K562 (cell line): ENCODE results near the gene ACOT7. TPM values are rescaled to one million over a fixed set of nuclear protein-coding genes. Genes with fewer than 3 reads are reported as not detected.

Source experiments
- ATAC-seq: fragments of 200-7000 bp; cut with Tn5 transposase; 3 replicates; pipeline ENCODE4 v1.9.1; 2020; ENCODE audit warnings: moderate library complexity
- BruUV-seq: library from RNA; stranded (reverse); fragments of 400-500 nt; replicated peaks from 2 replicates; lab custom pipeline; 2021; lab: Mats Ljungman, UMichigan
- CTCF ChIA-PET: fragments of 300-600 bp; formaldehyde crosslinking; extraction: SDS; loops from one replicate; lab custom pipeline; 2021; ENCODE audit warnings: low intra/inter-chr PET ratio; lab: Yijun Ruan, JAX
- POLR2A ChIA-PET: fragments of 300-600, 350-650 bp; sonication (Branson Sonifier 250); formaldehyde crosslinking; extraction: SDS; loops from one replicate; lab custom pipeline; 2021; ENCODE audit warnings: antibody characterized with exemption, inconsistent platforms; lab: Yijun Ruan, JAX
- DNase-seq, 4 experiments: peaks; one replicate each; pipeline versions ENCODE4 v3.0.0 to v3.0.0-alpha.2; 2011 to 2018; ENCODE audit warnings: low spot score in 3 of 4, mixed read lengths in 3 of 4; ENCODE audit errors: extremely low read depth in 1 of 4
- FAIRE-seq: peaks from 2 replicates; lab custom pipeline; 2011; peaks lifted over from hg19 to GRCh38; lab: Jason Lieb, UNC
- H2AFZ ChIP-seq: 2 replicates; pipeline ENCODE4 v1.6.0; 2011; ENCODE audit warnings: low read depth, low read length, control low read depth, inconsistent platforms
- H3K27ac ChIP-seq: fragments of 200-600 bp; 3 replicates; pipeline ENCODE4 v1.8.0; 2011; ENCODE audit warnings: low read depth, mild to moderate bottlenecking, control low read depth, inconsistent platforms, low read length, moderate library complexity, mixed read lengths; ENCODE audit errors: extremely low read depth
- H3K27me3 ChIP-seq, 2 experiments: fragments of 300-600 bp in 1 of 2; 2 replicates in 1 of 2; 3 replicates in 1 of 2; pipeline versions ENCODE4 v1.6.0 to v1.8.0; 2011; ENCODE audit warnings: inconsistent platforms in 2 of 2, low read length in 2 of 2, mild to moderate bottlenecking in 1 of 2, mixed read lengths in 1 of 2, moderate library complexity in 1 of 2; ENCODE audit not compliant: control insufficient read depth in 2 of 2, insufficient read depth in 2 of 2
- H3K36me3 ChIP-seq: fragments of 300-600 bp; 3 replicates; pipeline ENCODE4 v1.8.0; 2011; ENCODE audit warnings: mild to moderate bottlenecking, low read length, inconsistent platforms; ENCODE audit not compliant: control insufficient read depth, insufficient read depth
- H3K4me1 ChIP-seq, 2 experiments: fragments of 200-600 bp in 1 of 2; replicated peaks in 1 of 2; 2 replicates in 1 of 2; 3 replicates in 1 of 2; pipeline versions ENCODE4 v1.5.1 to v1.8.0; 2011; ENCODE audit warnings: inconsistent platforms in 2 of 2, low read length in 2 of 2, mild to moderate bottlenecking in 1 of 2, mixed read lengths in 1 of 2, moderate library complexity in 1 of 2; ENCODE audit not compliant: control insufficient read depth in 2 of 2, insufficient read depth in 2 of 2
- H3K4me2 ChIP-seq: 2 replicates; pipeline ENCODE4 v1.6.1; 2011; ENCODE audit warnings: low read length, control low read depth, inconsistent platforms, mixed read lengths; ENCODE audit not compliant: insufficient read depth
- H3K4me3 ChIP-seq: fragments of 200-600 bp; sonication (generic), shearing (Covaris generic); 2 replicates; pipeline ENCODE4 v1.5.1; 2016; ENCODE audit warnings: control low read depth, inconsistent platforms
- H3K79me2 ChIP-seq: fragments of 200-600 bp; 3 replicates; pipeline ENCODE4 v1.8.0; 2011; ENCODE audit warnings: low read length, inconsistent platforms; ENCODE audit not compliant: control insufficient read depth, insufficient read depth
- H3K9ac ChIP-seq, 2 experiments: 2 replicates each; pipeline versions ENCODE4 v1.6.0 to v1.6.1; 2011; ENCODE audit warnings: low read depth in 2 of 2, low read length in 2 of 2, control low read depth in 1 of 2, inconsistent platforms in 1 of 2, mild to moderate bottlenecking in 1 of 2, mixed read lengths in 1 of 2; ENCODE audit not compliant: insufficient read depth in 1 of 2
- H3K9me1 ChIP-seq: one replicate; pipeline ENCODE4 v1.6.0; 2011; ENCODE audit warnings: inconsistent platforms, mild to moderate bottlenecking, low read length, moderate library complexity; ENCODE audit not compliant: control insufficient read depth, insufficient read depth
- H3K9me3 ChIP-seq: replicated peaks from 2 replicates; pipeline ENCODE4 v1.5.1; 2011; ENCODE audit warnings: low read depth, low read length, inconsistent platforms; ENCODE audit not compliant: control insufficient read depth, insufficient read depth
- H4K20me1 ChIP-seq: replicated peaks from 2 replicates; pipeline ENCODE4 v1.6.1; 2011; ENCODE audit warnings: low read length, inconsistent platforms, mixed read lengths; ENCODE audit not compliant: control insufficient read depth, insufficient read depth
- CREM ChIP-seq: IDR thresholded peaks from 2 replicates; pipeline ENCODE4 v1.6.1; 2014; ENCODE audit warnings: antibody characterized with exemption, low read depth
- GABPA ChIP-seq: fragments of 200-800 bp; sonication (Bioruptor generic); conservative IDR thresholded peaks from 2 replicates; pipeline ENCODE4 v1.6.1; 2016; ENCODE audit warnings: low read depth, missing genetic modification characterization, missing compliant biosample characterization
- GATAD2A ChIP-seq: fragments of 450-650 bp; IDR thresholded peaks from 2 replicates; pipeline ENCODE4 v1.6.1; 2017
- PBX2 ChIP-seq, 2 experiments: IDR thresholded peaks in 1 of 2; conservative IDR thresholded peaks in 1 of 2; 2 replicates each; pipeline ENCODE4 v1.6.1; 2016; ENCODE audit warnings: low read depth in 2 of 2, mild to moderate bottlenecking in 1 of 2, missing compliant biosample characterization in 1 of 2, missing genetic modification characterization in 1 of 2, moderate library complexity in 1 of 2
- RERE ChIP-seq: sonication (generic); formaldehyde crosslinking; IDR thresholded peaks from 2 replicates; pipeline ENCODE4 v1.8.0; 2023; ENCODE audit warnings: missing genetic modification reagents, mild to moderate bottlenecking, borderline replicate concordance
- SMAD1 ChIP-seq: fragments of 150-350 bp; IDR thresholded peaks from 2 replicates; pipeline ENCODE4 v1.6.1; 2014; ENCODE audit warnings: low read length, low read depth; ENCODE audit not compliant: partially characterized antibody
- SREBF1 ChIP-seq: fragments of 150-350 bp; IDR thresholded peaks from 2 replicates; pipeline ENCODE4 v1.6.1; 2014; ENCODE audit warnings: antibody characterized with exemption, low read depth, low read length, borderline replicate concordance
- TBL1XR1 ChIP-seq, 2 experiments: IDR thresholded peaks; 2 replicates each; pipeline ENCODE4 v1.6.1; 2012; ENCODE audit warnings: improper control_type of control experiment in 2 of 2, low read length in 2 of 2, mild to moderate bottlenecking in 1 of 2
- ZNF263 ChIP-seq: sonication (generic); formaldehyde crosslinking; IDR thresholded peaks from 2 replicates; pipeline ENCODE4 v1.8.0; 2022; ENCODE audit warnings: mild to moderate bottlenecking, missing genetic modification reagents, borderline replicate concordance
- WGBS: fragments of 100-300 bp; shearing (Covaris generic); methylation state at CpG from one replicate; pipeline ENCODE4 v1.1.6; 2016; ENCODE audit warnings: low coverage, mixed read lengths; ENCODE audit not compliant: insufficient coverage; ENCODE audit errors: missing lambda C conversion rate; 5-methylcytosine and 5-hydroxymethylcytosine counted together
- in situ Hi-C: fragments of 300-500 bp; cut with MboI; formaldehyde crosslinking; loops from 4 replicates; pipeline ENCODE4 v1.15.0; 2018; ENCODE audit warnings: inconsistent platforms, mixed read lengths
- intact Hi-C: fragments of 100-400 bp; cut with micrococcal nuclease; formaldehyde crosslinking; loops from 2 replicates; pipeline ENCODE4 v1.14.2; 2022
- polyA plus RNA-seq, 8 experiments: library from polyadenylated mRNA; depleted of rRNA in 4 of 8; stranded (reverse) in 5 of 8; unstranded in 3 of 8; fragments of >200 nt; fragmentation: Nextera tagmentation in 2 of 8; fragmentation: Illumina TruSeq in 1 of 8; extraction: Ambion mirVana in 2 of 8; extraction: Trizol in 1 of 8; gene quantifications; 2 replicates each; pipeline versions ENCODE4 v1.2.1 to v1.2.3, GENCODE V29; 2011 to 2014; ENCODE audit warnings: inconsistent platforms in 1 of 8, missing spikeins in 1 of 8
- total RNA-seq, 7 experiments: library from RNA; depleted of rRNA in 6 of 7; stranded (reverse); fragments of >200 nt in 6 of 7; fragmentation: Illumina TruSeq in 2 of 7; extraction: Trizol in 2 of 7; gene quantifications; 2 replicates each; pipeline versions ENCODE4 v1.2.1 to v1.2.3, GENCODE V29; 2011 to 2021; ENCODE audit warnings: low replicate concordance in 1 of 7

The ACOT7 gene
- total and polyA plus RNA-seq, 9 of the 15 experiments (the other 6 are each of a cell fraction or from before 2014, with no cell fraction given), result 7.0 to 92.6 (median 37.2) TPM

- no peaks in the 10 kb centered on the region for H3K36me3 ChIP-seq
- H3K4me1 ChIP-seq, result peaks cover 4 to 12% of the 10 kb centered on the region in 2 experiments; a peak in 2 of 5 replicates
- in situ Hi-C loops (no loop called here), intact Hi-C loops (no loop called here)
- ATAC-seq (peak; percentile 52), FAIRE-seq (no peak), DNase-seq (peak in 2 of 4 experiments; percentile 46 to 57)
- H3K27me3 ChIP-seq, result no peaks in the 10 kb centered on the region
- no peak overlapping the region for H3K4me3 ChIP-seq
- 74% methylated on average over 21 of the region's 22 CpGs for WGBS
- H4K20me1 ChIP-seq, result no peaks in the 10 kb centered on the region; the same call in 1 of the 2 replicates
- H3K4me2 ChIP-seq, result no peak overlapping the region
- ChIA-PET POLR2A (interaction anchor here (0.7 to 1.9 kb wide), 3 partner anchors 8 to 18 kb away, joined by 3 to 18 read pairs (median 6); partner anchors contain the start of gene ACOT7), CTCF (no interaction called here)
- no peaks in the 10 kb centered on the region; the same call in none of the 2 replicates for H3K9me3 ChIP-seq
- no TSS peak for BruUV-seq
- H3K9me1 ChIP-seq, result no peaks in the 10 kb centered on the region
- H3K9ac ChIP-seq, result no peak overlapping the region; a peak in 1 of 4 replicates
- no peak overlapping the region for H3K27ac ChIP-seq
- H2AFZ ChIP-seq, result no peak overlapping the region
- H3K79me2 ChIP-seq, result peaks cover 11% of the 10 kb centered on the region; the same call in 2 of the 3 replicates
- TF ChIP-seq ZNF263 (CRISPR knock-in tag), result no peak
- peak; percentile 36; the same call in 1 of the 2 replicates for TF ChIP-seq CREM
- no peak for TF ChIP-seq SMAD1
- TF ChIP-seq TBL1XR1 (IDR thresholded peaks at IDR 0.05; ENCODE audit: low read length in 2 of 2), result no peak
- TF ChIP-seq GABPA (tag), result peak; percentile 67
- TF ChIP-seq GATAD2A, result no peak
- no peak for TF ChIP-seq SREBF1
- no peak for TF ChIP-seq RERE (CRISPR knock-in tag)
- no peak for TF ChIP-seq PBX2 (CRISPR knock-in tag; IDR thresholded peaks at IDR 0.05; ENCODE audit: low read depth)
- TF ChIP-seq PBX2 (tag; conservative IDR thresholded peaks at IDR 0.05; ENCODE audit: low read depth), result no peak
These were observed 7.9 kb downstream of the ACOT7 start for GRCh38 chr1:6385488-6386191.
